ENCODE data around the gene C1orf74.

- TF ChIP-seq HDGF (IDR thresholded peaks at IDR 0.05; ENCODE audit: borderline replicate concordance): no peak
- TF ChIP-seq, protein P1, sequence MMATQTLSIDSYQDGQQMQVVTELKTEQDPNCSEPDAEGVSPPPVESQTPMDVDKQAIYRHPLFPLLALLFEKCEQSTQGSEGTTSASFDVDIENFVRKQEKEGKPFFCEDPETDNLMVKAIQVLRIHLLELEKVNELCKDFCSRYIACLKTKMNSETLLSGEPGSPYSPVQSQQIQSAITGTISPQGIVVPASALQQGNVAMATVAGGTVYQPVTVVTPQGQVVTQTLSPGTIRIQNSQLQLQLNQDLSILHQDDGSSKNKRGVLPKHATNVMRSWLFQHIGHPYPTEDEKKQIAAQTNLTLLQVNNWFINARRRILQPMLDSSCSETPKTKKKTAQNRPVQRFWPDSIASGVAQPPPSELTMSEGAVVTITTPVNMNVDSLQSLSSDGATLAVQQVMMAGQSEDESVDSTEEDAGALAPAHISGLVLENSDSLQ (IDR thresholded peaks at IDR 0.05): no peak
- no peak for TF ChIP-seq LEF1 (IDR thresholded peaks at IDR 0.05; ENCODE audit: borderline replicate concordance)
- no peak for TF ChIP-seq ELF4 (IDR thresholded peaks at IDR 0.05)
- no peak for TF ChIP-seq SUZ12 (IDR thresholded peaks at IDR 0.05)
- no peak for TF ChIP-seq FOXA1 (IDR thresholded peaks at IDR 0.05)
- TF ChIP-seq FOXM1 (IDR thresholded peaks at IDR 0.05; ENCODE audit: borderline replicate concordance): no peak
- TF ChIP-seq CTBP1 (IDR thresholded peaks at IDR 0.05; ENCODE audit: borderline replicate concordance): no peak
- no peak for TF ChIP-seq TARDBP (IDR thresholded peaks at IDR 0.05)
- TF ChIP-seq L3MBTL2 (conservative IDR thresholded peaks at IDR 0.05): no peak
- TF ChIP-seq ZNF384 (IDR thresholded peaks at IDR 0.05): no peak
- TF ChIP-seq BHLHE40 (IDR thresholded peaks at IDR 0.05; ENCODE audit: borderline replicate concordance): no peak
- no peak for TF ChIP-seq SP1 (IDR thresholded peaks at IDR 0.05)
- TF ChIP-seq ARNT (IDR thresholded peaks at IDR 0.05): no peak
Observed at GRCh38 chr1:209831615-209832014, 47.3 kb upstream of the C1orf74 start.
